Hepatocyte (in vitro differentiated cells): Measurements from ENCODE around the gene DDAH2. TPM values are rescaled to one million over a fixed set of nuclear protein-coding genes. Genes with fewer than 3 reads are reported as not detected.

Source experiments
- DNase-seq: peaks from one replicate; pipeline ENCODE4 v3.0.0-alpha.2; 2016; ENCODE audit warnings: low spot score
- H2AFZ ChIP-seq: fragments of 200-600 bp; sonication (generic); 2 replicates; pipeline ENCODE4 v1.6.0; 2016; ENCODE audit warnings: antibody characterized with exemption, mild to moderate bottlenecking
- H3K27ac ChIP-seq: fragments of 200-600 bp; sonication (generic); 2 replicates; pipeline ENCODE4 v1.5.1; 2016; ENCODE audit warnings: mild to moderate bottlenecking
- H3K27me3 ChIP-seq: fragments of 200-600 bp; sonication (generic); 2 replicates; pipeline ENCODE4 v1.6.1; 2016
- H3K36me3 ChIP-seq: fragments of 200-600 bp; sonication (generic); replicated peaks from 2 replicates; pipeline ENCODE4 v1.5.1; 2016; ENCODE audit warnings: low read depth; ENCODE audit not compliant: insufficient read depth
- H3K4me1 ChIP-seq: fragments of 200-600 bp; sonication (generic); 2 replicates; pipeline ENCODE4 v1.5.1; 2016; ENCODE audit warnings: mild to moderate bottlenecking, moderate library complexity; ENCODE audit not compliant: insufficient read depth
- H3K4me2 ChIP-seq: fragments of 200-600 bp; sonication (generic); 2 replicates; pipeline ENCODE4 v1.6.0; 2016
- H3K4me3 ChIP-seq: fragments of 200-600 bp; sonication (generic); 2 replicates; pipeline ENCODE4 v1.5.1; 2016; ENCODE audit warnings: mild to moderate bottlenecking
- H3K79me2 ChIP-seq: fragments of 200-600 bp; sonication (generic); 2 replicates; pipeline ENCODE4 v1.6.0; 2017; ENCODE audit warnings: mild to moderate bottlenecking
- H3K9me2 ChIP-seq: fragments of 200-600 bp; sonication (generic); replicated peaks from 2 replicates; pipeline ENCODE4 v1.6.0; 2017; ENCODE audit warnings: mild to moderate bottlenecking; ENCODE audit not compliant: insufficient read depth
- H3K9me3 ChIP-seq: fragments of 200-600 bp; sonication (generic); 2 replicates; pipeline ENCODE4 v1.5.1; 2016; ENCODE audit warnings: low read depth, mild to moderate bottlenecking
- H4K20me1 ChIP-seq: fragments of 200-600 bp; sonication (generic); 2 replicates; pipeline ENCODE4 v1.6.0; 2016; ENCODE audit warnings: mild to moderate bottlenecking; ENCODE audit not compliant: insufficient read depth, poor library complexity, severe bottlenecking
- EZH2 ChIP-seq: fragments of 200-600 bp; sonication (generic); IDR thresholded peaks from 2 replicates; pipeline ENCODE4 v1.6.1; 2016; ENCODE audit warnings: antibody characterized with exemption, mild to moderate bottlenecking, borderline replicate concordance
- EZH2phosphoT487 ChIP-seq: fragments of 200-600 bp; sonication (generic); IDR thresholded peaks from one replicate; pipeline ENCODE4 v1.6.1; 2018; ENCODE audit warnings: antibody characterized with exemption, mild to moderate bottlenecking, low read depth, moderate library complexity; ENCODE audit not compliant: unreplicated experiment, severe bottlenecking
- WGBS: methylation state at CpG from one replicate; pipeline ENCODE4 v1.1.6; 2016; ENCODE audit warnings: low lambda C conversion rate; ENCODE audit errors: missing lambda C conversion rate; 5-methylcytosine and 5-hydroxymethylcytosine counted together
- polyA plus RNA-seq: library from polyadenylated mRNA; unstranded; fragments of >200 nt; fragmentation: Nextera tagmentation; extraction: Ambion mirVana; gene quantifications from 2 replicates; pipeline ENCODE4 v1.2.1, GENCODE V29; 2016
- total RNA-seq: library from RNA; depleted of rRNA; stranded (reverse); fragments of >200 nt; gene quantifications from 2 replicates; pipeline ENCODE4 v1.2.3, GENCODE V29; 2014
- TF ChIP-seq, protein P1 (sequence below): fragments of 200-600 bp; sonication (generic); IDR thresholded peaks from 2 replicates; pipeline ENCODE4 v1.5.1; 2016; ENCODE audit warnings: antibody characterized with exemption, mild to moderate bottlenecking; ENCODE audit not compliant: poor library complexity

The DDAH2 gene
- total and polyA plus RNA-seq, 2 experiments from 2014 or later, result 93.8 to 157 TPM

DNA sequence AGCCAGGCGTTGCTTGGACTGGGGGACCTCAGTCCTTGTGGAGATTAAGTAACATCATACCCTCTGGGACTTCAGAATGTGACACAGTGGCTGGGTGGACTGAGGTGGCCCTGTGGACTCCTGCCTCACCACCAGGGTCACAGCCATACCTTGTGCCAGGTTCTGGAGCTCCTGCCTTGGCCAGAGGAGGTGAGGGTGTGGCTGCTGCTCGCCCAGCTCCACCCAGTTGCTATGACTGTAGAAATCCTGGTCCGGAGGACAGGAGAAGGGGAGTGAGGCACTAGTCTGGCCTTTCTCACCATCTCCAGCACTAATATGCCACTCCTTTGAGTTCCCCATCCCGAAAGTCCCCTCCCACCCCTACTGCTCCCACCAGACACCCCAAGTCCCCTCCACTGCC, 46.1 kb upstream of the DDAH2 start:
- WGBS, result 76% methylated on average over 4 of the region's 4 CpGs
- peak; percentile 45 for DNase-seq
- TF ChIP-seq EZH2, result no peak
- no peak for TF ChIP-seq EZH2phosphoT487
- TF ChIP-seq, protein P1, sequence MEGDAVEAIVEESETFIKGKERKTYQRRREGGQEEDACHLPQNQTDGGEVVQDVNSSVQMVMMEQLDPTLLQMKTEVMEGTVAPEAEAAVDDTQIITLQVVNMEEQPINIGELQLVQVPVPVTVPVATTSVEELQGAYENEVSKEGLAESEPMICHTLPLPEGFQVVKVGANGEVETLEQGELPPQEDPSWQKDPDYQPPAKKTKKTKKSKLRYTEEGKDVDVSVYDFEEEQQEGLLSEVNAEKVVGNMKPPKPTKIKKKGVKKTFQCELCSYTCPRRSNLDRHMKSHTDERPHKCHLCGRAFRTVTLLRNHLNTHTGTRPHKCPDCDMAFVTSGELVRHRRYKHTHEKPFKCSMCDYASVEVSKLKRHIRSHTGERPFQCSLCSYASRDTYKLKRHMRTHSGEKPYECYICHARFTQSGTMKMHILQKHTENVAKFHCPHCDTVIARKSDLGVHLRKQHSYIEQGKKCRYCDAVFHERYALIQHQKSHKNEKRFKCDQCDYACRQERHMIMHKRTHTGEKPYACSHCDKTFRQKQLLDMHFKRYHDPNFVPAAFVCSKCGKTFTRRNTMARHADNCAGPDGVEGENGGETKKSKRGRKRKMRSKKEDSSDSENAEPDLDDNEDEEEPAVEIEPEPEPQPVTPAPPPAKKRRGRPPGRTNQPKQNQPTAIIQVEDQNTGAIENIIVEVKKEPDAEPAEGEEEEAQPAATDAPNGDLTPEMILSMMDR, result no peak
- Histone ChIP-seq H3K4me2 (no peak overlapping the region), H3K9me3 (no peaks in the 10 kb centered on the region), H3K4me3 (no peak overlapping the region), H3K36me3 (no peaks in the 10 kb centered on the region), H4K20me1 (no peaks in the 10 kb centered on the region), H3K79me2 (no peaks in the 10 kb centered on the region), H3K27me3 (no peaks in the 10 kb centered on the region), H3K27ac (no peak overlapping the region), H3K4me1 (peaks cover 27% of the 10 kb centered on the region), H2AFZ (no peak overlapping the region), H3K9me2 (no peaks in the 10 kb centered on the region)

DNA sequence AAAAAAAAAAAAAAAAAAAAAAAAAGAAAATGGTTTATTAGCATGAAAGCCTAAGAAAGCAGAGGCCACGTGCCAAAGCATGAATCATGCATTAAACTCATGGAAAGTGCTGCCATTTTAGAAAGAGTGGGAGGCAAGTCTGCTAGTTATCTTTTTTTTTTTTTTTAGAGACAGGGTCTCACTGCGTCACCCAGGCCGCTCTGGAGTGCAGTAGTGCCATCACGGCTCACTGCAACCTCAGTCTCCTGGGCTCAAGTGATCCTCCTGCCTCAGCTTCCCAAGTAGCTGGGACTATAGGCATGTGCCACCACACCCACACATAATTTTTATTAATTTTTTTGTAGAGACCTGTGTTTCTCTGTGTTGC, 42.9 kb upstream of the DDAH2 start:
- Histone ChIP-seq H3K4me2 (no peak overlapping the region), H3K9me3 (no peaks in the 10 kb centered on the region), H3K4me1 (peaks cover 13% of the 10 kb centered on the region), H2AFZ (no peak overlapping the region), H3K9me2 (no peaks in the 10 kb centered on the region), H3K27me3 (no peaks in the 10 kb centered on the region), H3K79me2 (no peaks in the 10 kb centered on the region), H3K36me3 (no peaks in the 10 kb centered on the region), H3K27ac (no peak overlapping the region), H3K4me3 (no peak overlapping the region), H4K20me1 (no peaks in the 10 kb centered on the region)
- 89% methylated on average over 4 of the region's 4 CpGs for WGBS
- no peak for DNase-seq
- TF ChIP-seq EZH2 (no peak), EZH2phosphoT487 (no peak)
- TF ChIP-seq, protein P1, result no peak

DNA sequence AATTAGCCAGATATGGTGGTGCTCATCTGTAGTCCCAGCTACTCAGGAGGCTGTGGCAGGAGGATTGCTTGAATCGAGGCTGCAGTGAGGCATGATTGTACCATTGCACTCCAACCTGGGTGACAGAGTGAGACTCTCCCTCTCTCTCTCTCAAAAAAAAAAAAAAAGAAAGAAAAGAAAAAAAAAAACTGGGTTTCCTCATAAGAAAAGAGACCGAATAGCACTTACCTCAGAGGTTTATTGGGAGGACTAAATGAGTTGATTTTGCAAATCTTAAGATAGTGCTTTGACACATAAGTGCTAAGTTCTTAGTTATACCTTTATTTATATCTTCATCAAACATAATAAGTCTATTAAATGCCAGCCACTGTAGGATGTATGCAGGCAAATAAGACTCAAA, 41.8 kb upstream of the DDAH2 start:
- TF ChIP-seq EZH2phosphoT487 (no peak), EZH2 (no peak)
- TF ChIP-seq, protein P1, result no peak
- Histone ChIP-seq H3K79me2 (no peaks in the 10 kb centered on the region), H3K27ac (no peak overlapping the region), H3K4me3 (no peak overlapping the region), H2AFZ (no peak overlapping the region), H3K27me3 (no peaks in the 10 kb centered on the region), H3K4me1 (peaks cover 3% of the 10 kb centered on the region), H3K36me3 (no peaks in the 10 kb centered on the region), H3K4me2 (no peak overlapping the region), H3K9me2 (no peaks in the 10 kb centered on the region), H4K20me1 (no peaks in the 10 kb centered on the region), H3K9me3 (no peaks in the 10 kb centered on the region)
- no peak for DNase-seq
- 90% methylated on average over 2 of the region's 2 CpGs for WGBS
